Nephron progenitor cell (in vitro differentiated cells): ENCODE measurements around the gene LYRM2.

Experiments
- DNase-seq: peaks from one replicate; pipeline ENCODE4 v3.0.0; 2021
- H3K27ac Mint-ChIP-seq: 2 replicates; pipeline ENCODE4 v1.8.0; 2021; ENCODE audit warnings: mild to moderate bottlenecking, moderate library complexity, mixed read lengths
- H3K27me3 Mint-ChIP-seq: 2 replicates; pipeline ENCODE4 v1.8.0; 2021; ENCODE audit warnings: mild to moderate bottlenecking, low read depth, mixed read lengths; ENCODE audit not compliant: poor library complexity
- H3K36me3 Mint-ChIP-seq: 2 replicates; pipeline ENCODE4 v1.8.0; 2021; ENCODE audit warnings: low read depth, mixed read lengths
- H3K4me1 Mint-ChIP-seq: 2 replicates; pipeline ENCODE4 v1.8.0; 2021; ENCODE audit warnings: mixed read lengths
- H3K4me3 Mint-ChIP-seq: 2 replicates; pipeline ENCODE4 v1.8.0; 2021; ENCODE audit warnings: mild to moderate bottlenecking, moderate library complexity, mixed read lengths
- H3K9me3 Mint-ChIP-seq: 2 replicates; pipeline ENCODE4 v1.8.0; 2021; ENCODE audit warnings: mild to moderate bottlenecking, moderate library complexity, mixed read lengths
- CTCF ChIP-seq: fragments of 200-600 bp; sonication (generic); IDR thresholded peaks from 2 replicates; pipeline ENCODE4 v1.5.0; 2021; ENCODE audit warnings: antibody characterized with exemption

The LYRM2 gene

DNA sequence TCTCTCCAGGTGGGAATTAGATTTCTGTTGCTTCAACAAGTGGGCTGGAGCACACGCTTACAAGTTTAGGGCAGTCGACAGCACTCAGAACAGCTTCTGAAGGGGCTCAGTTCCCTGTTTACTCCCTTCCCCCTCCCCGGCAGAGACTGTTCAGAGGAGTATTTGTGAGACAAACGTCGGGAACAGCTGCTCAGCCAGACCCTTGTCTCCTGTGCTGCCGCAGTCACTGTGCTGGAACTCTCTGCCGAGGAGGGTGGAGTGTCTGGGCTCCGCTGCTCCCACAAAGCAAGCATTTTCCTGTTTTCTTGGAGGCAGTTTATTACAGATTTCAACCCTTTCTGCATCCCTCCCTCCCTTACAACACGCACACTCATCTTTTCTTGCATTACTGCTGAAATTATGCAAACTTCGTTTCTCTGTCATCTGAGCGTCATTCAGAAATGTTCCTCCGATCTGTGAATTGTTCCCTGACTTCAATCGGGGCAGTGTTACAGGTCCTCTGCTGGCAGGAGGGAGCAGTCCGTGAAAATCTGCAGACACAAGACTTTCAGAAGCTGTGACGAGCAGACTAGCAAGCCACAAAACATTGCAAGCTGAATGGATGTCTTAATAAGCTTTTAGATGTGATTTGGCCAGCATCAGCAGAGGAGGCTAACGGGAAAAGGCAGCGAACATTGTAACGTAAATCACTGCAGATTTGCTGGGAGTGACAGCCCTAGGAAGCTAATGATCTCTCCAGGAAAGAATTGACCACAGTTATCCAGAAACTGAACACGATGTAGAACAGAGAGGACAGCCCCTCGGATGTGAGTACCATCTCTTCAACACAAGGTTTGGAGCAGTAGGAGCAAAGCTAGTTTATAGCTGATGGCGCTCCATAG, 76.2 kb downstream of the LYRM2 start:
- H3K9me3 Mint-ChIP-seq, result peaks cover 16% of the 10 kb centered on the region
- TF ChIP-seq CTCF, result no peak
- peaks cover 59% of the 10 kb centered on the region for H3K4me1 Mint-ChIP-seq
- H3K27ac Mint-ChIP-seq, result peak overlapping the region; percentile 68
- DNase-seq, result no peak
- peaks cover 17% of the 10 kb centered on the region for H3K27me3 Mint-ChIP-seq
- H3K4me3 Mint-ChIP-seq, result no peak overlapping the region
- peaks cover under 1% of the 10 kb centered on the region for H3K36me3 Mint-ChIP-seq

- H3K27me3 Mint-ChIP-seq, result peaks cover 13% of the 10 kb centered on the region
- peaks cover 10% of the 10 kb centered on the region for H3K36me3 Mint-ChIP-seq
- H3K27ac Mint-ChIP-seq, result no peak overlapping the region
- TF ChIP-seq CTCF, result no peak
- H3K9me3 Mint-ChIP-seq, result peaks cover 32% of the 10 kb centered on the region
- peak; percentile 35 for DNase-seq
- no peak overlapping the region for H3K4me3 Mint-ChIP-seq
- peaks cover 47% of the 10 kb centered on the region for H3K4me1 Mint-ChIP-seq
Observed at GRCh38 chr6:89559487-89559886, 79.1 kb downstream of the LYRM2 start.

GRCh38 chr6:89555806-89556205, 82.7 kb downstream of the LYRM2 start:
- H3K4me3 Mint-ChIP-seq, result no peak overlapping the region
- H3K27ac Mint-ChIP-seq, result no peak overlapping the region
- H3K36me3 Mint-ChIP-seq, result peaks cover 10% of the 10 kb centered on the region
- peaks cover 31% of the 10 kb centered on the region for H3K4me1 Mint-ChIP-seq
- no peak for DNase-seq
- peaks cover 16% of the 10 kb centered on the region for H3K27me3 Mint-ChIP-seq
- H3K9me3 Mint-ChIP-seq, result peaks cover 32% of the 10 kb centered on the region
- TF ChIP-seq CTCF, result no peak

DNA sequence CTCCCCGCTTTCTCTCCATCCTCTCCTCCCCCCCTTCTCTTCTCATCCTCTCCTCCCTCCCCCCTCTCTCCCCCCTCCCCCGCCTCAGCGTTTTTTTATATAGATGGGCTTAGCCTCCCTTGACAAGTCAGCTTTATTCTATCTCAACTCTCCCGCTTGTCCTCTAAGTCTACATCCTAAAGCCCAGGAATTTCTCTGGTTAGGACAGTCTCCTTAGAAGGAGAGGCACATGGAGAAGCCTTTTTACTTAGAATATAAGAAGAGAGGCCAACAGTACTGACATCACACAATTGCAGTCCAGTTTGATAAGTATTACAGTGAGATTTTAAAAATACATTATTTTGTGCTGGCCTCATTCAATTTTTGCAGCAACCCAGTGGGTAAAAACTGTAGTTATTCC, 83.5 kb downstream of the LYRM2 start:
- Mint-ChIP-seq H3K27me3 (peaks cover 13% of the 10 kb centered on the region), H3K4me1 (peaks cover 31% of the 10 kb centered on the region), H3K36me3 (peaks cover 10% of the 10 kb centered on the region), H3K4me3 (no peak overlapping the region), H3K27ac (no peak overlapping the region), H3K9me3 (peaks cover 32% of the 10 kb centered on the region)
- DNase-seq, result no peak
- no peak for TF ChIP-seq CTCF

DNA sequence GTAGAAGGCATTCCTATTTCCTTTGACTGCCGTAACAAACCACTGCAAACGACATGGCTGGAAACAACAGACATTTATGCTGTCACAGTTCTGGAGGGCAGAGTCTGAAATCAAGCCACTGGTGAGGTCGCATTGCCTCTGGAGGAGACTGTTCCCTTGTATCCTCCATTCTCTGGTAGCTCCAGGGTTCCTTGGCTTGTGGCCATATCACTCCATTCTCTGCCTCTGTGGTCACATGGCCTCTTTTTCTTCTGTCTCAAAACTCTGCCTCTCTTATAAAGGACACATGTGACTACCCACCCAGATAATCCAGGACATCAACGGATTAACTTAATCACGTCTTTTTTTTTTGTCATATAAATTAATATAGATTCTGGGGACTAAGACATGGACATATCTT, 84.4 kb downstream of the LYRM2 start:
- Mint-ChIP-seq H3K27ac (no peak overlapping the region), H3K9me3 (peaks cover 28% of the 10 kb centered on the region), H3K4me1 (peaks cover 31% of the 10 kb centered on the region), H3K4me3 (no peak overlapping the region), H3K36me3 (peaks cover 10% of the 10 kb centered on the region), H3K27me3 (peaks cover 13% of the 10 kb centered on the region)
- no peak for DNase-seq
- no peak for TF ChIP-seq CTCF

- no peak for DNase-seq
- Mint-ChIP-seq H3K4me3 (no peak overlapping the region), H3K27ac (no peak overlapping the region), H3K27me3 (peaks cover 13% of the 10 kb centered on the region), H3K36me3 (peaks cover 10% of the 10 kb centered on the region), H3K4me1 (peaks cover 31% of the 10 kb centered on the region), H3K9me3 (peaks cover 25% of the 10 kb centered on the region)
- TF ChIP-seq CTCF, result no peak
Observed at GRCh38 chr6:89553431-89553830, 85.1 kb downstream of the LYRM2 start.
